Fibroblast of villous mesenchyme (primary cell): Measurements from ENCODE around the gene PRKAG1. TPM values are rescaled to one million over a fixed set of nuclear protein-coding genes. Genes with fewer than 3 reads are reported as not detected.

Experiments used
- DNase-seq: peaks from one replicate; pipeline ENCODE4 v3.0.0-alpha.2; 2010; ENCODE audit warnings: low read depth
- H3K4me3 ChIP-seq: 2 replicates; pipeline ENCODE4 v1.5.1; 2011; ENCODE audit warnings: low read depth, mild to moderate bottlenecking, low read length
- CTCF ChIP-seq: IDR thresholded peaks from 2 replicates; pipeline ENCODE4 v1.5.1; 2012; ENCODE audit warnings: low read depth, mild to moderate bottlenecking, low read length; ENCODE audit not compliant: insufficient read depth
- total RNA-seq: library from RNA; depleted of rRNA; stranded (reverse); fragments of >200 nt; gene quantifications from 2 replicates; pipeline ENCODE4 v1.2.3, GENCODE V29; 2012

Gene PRKAG1
- total RNA-seq, 1 donor = 62.2 TPM

DNA sequence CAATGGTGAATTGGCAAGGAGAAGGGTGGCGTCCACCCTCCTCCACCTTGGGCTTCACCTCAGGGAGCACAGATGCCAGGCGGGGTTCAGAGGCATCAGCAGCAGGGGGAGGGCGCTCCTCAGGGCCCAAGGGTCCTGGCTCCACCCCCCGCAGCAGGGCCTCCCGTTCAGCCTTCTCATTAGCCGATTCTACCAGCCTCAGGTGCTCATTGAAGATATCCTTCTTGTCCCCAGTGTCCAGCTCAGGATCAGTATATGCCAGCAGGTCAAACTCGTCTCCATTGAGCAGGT lies 19.3 kb upstream of the PRKAG1 start:
- TF ChIP-seq CTCF = no peak
- no peak for DNase-seq
- no peak overlapping the region for H3K4me3 ChIP-seq

DNA sequence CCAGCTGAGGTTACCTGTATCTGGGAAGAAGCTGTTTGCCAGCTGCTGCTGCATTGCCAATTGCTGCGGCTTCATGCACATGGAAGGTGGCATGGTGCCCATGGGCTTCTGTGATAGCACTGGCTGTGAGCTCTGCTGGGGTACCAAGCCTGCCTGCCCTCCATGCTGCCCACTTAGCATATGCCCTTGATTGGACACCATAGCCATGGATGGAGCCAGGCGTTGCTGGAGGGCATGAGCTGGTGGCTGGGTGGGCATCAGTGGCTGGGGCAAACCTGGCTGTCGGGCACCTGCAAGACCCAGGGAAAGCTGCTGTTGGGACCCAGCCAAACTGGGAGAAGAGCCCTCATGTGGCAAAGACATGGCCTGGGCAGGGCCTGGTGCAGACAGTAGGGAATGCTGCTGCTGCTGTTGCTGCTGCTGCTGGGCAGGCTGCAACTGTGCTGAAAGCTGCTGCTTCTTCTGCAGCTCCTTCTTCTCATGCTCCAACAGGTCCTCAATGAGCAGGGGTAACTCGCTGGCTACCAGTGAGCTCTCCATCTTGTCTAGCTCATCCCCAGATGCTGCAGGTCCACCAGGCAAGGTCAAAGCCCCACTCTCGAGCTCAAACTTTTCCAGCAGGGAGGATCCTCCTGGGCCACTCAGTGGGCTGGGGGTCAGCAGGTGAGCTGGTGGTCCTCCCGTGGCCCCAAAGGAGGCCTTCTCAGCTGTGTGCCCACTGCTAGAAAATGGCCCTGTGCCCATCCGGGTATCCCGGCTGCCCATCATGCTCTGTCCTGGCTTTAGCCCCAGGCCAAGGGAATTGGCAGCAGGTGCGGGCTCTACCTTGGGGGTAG lies 18.8 kb upstream of the PRKAG1 start:
- no peak for TF ChIP-seq CTCF
- DNase-seq = no peak
- no peak overlapping the region for H3K4me3 ChIP-seq

- TF ChIP-seq CTCF = no peak
- no peak for DNase-seq
- no peak overlapping the region for H3K4me3 ChIP-seq
These were observed 17.5 kb upstream of the PRKAG1 start for GRCh38 chr12:49036029-49036428.

DNA sequence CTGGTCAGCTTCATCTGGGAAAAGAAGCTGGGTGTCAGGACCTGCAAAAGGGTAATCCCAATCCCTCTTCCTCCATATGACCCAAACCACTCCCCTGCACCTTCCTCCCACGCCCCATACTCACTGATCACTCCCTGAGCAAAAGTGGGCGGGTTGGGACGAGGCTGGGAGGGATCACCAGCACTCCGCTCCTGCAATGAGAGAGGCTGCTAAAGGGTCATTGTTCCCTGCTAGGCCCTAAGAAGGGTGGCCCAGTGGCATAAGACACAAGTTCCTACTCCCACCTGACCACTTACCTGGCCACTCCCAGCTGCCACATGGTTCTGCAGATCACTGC lies 15.7 kb upstream of the PRKAG1 start:
- no peak overlapping the region for H3K4me3 ChIP-seq
- DNase-seq = no peak
- no peak for TF ChIP-seq CTCF

DNA sequence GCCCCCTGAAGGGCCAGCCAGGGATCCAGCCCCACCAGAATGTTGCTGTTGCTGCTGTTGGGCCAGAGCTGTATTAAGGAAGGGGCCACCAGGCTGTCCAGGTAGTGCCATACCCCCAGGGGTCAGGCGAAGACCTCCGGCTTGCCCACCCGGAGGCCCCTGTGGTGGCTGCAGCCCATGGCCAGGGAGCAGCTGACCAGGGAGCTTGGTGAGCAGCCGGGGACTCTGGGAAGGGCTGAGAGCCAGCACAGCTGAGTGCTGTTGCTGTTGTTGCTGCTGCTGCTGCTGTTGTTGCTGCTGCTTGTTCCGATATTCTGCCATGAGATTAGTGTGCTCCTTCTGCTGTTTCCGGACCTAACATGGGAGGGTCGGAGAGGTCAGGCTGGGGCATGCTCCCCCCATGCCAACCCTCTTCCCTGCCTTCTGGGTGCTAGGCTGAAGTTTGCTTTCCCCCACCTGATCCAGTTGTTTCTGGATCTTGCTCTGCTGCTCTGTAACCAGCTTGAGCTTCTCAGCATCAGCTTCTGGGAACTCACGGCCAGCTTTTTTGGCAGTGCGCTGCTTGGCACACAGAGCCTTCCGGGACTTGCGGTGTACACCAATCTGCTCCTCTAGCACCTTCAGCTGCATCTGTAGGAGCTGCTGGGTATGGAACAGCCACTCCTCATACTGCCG lies 15.2 kb upstream of the PRKAG1 start:
- no peak overlapping the region for H3K4me3 ChIP-seq
- DNase-seq = no peak
- TF ChIP-seq CTCF = no peak

DNA sequence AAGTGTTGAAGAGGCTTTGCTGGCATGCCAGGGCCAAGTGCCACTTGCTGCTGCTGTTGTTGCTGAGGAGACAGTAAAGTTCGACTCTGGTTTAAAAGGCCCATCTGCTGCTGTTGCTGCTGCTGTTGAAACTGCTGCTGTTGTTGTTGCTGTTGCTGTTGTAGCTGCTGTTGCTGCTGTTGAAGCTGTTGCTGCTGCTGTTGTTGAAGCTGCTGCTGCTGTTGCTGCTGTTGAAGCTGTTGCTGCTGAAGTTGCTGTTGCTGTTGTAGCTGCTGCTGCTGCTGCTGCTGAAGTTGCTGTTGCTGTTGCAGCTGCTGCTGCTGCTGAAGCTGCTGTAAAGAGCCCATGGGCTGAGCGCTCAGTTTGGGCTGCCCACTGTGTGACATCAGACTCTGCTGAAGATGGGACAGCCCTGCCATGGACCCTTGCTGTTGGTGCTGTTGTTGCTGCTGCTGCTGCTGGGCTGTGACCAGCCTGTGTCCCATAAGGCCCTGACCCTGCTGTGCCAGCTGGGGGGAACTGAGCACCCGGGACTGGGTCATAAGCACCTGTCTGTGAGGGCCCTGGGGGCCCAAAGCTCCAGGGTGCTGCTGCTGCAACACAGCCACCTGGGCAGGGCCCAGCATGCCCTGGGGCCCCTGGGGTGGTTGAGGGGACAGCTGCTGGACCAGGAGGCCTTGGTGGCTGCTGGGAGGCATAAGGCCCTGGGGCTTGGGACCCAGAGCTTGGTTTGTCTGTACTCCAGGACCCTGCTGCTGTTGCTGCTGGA lies 14.3 kb upstream of the PRKAG1 start:
- no peak for TF ChIP-seq CTCF
- no peak for DNase-seq
- H3K4me3 ChIP-seq = no peak overlapping the region
